Hepatocyte (in vitro differentiated cells): ENCODE results near the gene THOC2.

Source experiments
- CTCF ChIP-seq: fragments of 200-600 bp; sonication (generic); IDR thresholded peaks from 2 replicates; pipeline ENCODE4 v1.5.1; 2016; ENCODE audit warnings: antibody characterized with exemption, mild to moderate bottlenecking; ENCODE audit not compliant: poor library complexity
- EZH2 ChIP-seq: fragments of 200-600 bp; sonication (generic); IDR thresholded peaks from 2 replicates; pipeline ENCODE4 v1.6.1; 2016; ENCODE audit warnings: antibody characterized with exemption, mild to moderate bottlenecking, borderline replicate concordance
- EZH2phosphoT487 ChIP-seq: fragments of 200-600 bp; sonication (generic); IDR thresholded peaks from one replicate; pipeline ENCODE4 v1.6.1; 2018; ENCODE audit warnings: antibody characterized with exemption, mild to moderate bottlenecking, low read depth, moderate library complexity; ENCODE audit not compliant: unreplicated experiment, severe bottlenecking

- TF ChIP-seq CTCF (no peak), EZH2 (no peak), EZH2phosphoT487 (no peak)
Observed at GRCh38 chrX:123625477-123625876, 107.4 kb downstream of the THOC2 start.
